Heart left ventricle (tissue), 16 donors: ENCODE measurements around the gene STK4. TPM values are rescaled to one million over a fixed set of nuclear protein-coding genes. Genes with fewer than 3 reads are reported as not detected.

Source experiments
- ATAC-seq, 4 donors: fragments of 200-7000 bp; cut with Tn5 transposase; one replicate each; pipeline ENCODE4 v1.9.1; 2020 to 2022; ENCODE audit warnings: moderate library complexity in 4 of 4, mild to moderate bottlenecking in 3 of 4, moderate number of reproducible peaks in 1 of 4
- DNase-seq, 5 donors: peaks; one replicate each; pipeline ENCODE4 v3.0.0-alpha.2; 2020
- H3K27ac ChIP-seq, 12 donors: fragments of 200-600 bp; sonication (generic) in 4 of 12; one replicate each; pipeline versions ENCODE4 v1.5.0 to v1.8.0; 2016 to 2022; ENCODE audit warnings: mild to moderate bottlenecking in 2 of 12
- H3K27me3 ChIP-seq, 9 donors: fragments of 200-600 bp; sonication (generic) in 2 of 9; one replicate each; pipeline versions ENCODE4 v1.5.1 to v1.8.0; 2016 to 2022; ENCODE audit warnings: mild to moderate bottlenecking in 3 of 9
- H3K36me3 ChIP-seq, 9 donors: fragments of 200-600 bp; sonication (generic) in 2 of 9; one replicate each; pipeline versions ENCODE4 v1.5.0 to v1.8.0; 2018 to 2022; ENCODE audit warnings: mild to moderate bottlenecking in 2 of 9
- H3K4me1 ChIP-seq, 12 donors: fragments of 200-600 bp; sonication (generic) in 4 of 12; one replicate each; pipeline versions ENCODE4 v1.5.0 to v1.8.0; 2016 to 2022; ENCODE audit warnings: mild to moderate bottlenecking in 3 of 12
- H3K4me3 ChIP-seq, 12 donors: fragments of 200-600 bp; sonication (generic) in 4 of 12; one replicate each; pipeline versions ENCODE4 v1.5.0 to v1.8.0; 2017 to 2022; ENCODE audit warnings: mild to moderate bottlenecking in 9 of 12, moderate library complexity in 4 of 12
- H3K9me3 ChIP-seq, 12 donors: fragments of 200-600 bp; sonication (generic) in 4 of 12; one replicate each; pipeline versions ENCODE4 v1.5.0 to v1.8.0; 2016 to 2022; ENCODE audit warnings: mild to moderate bottlenecking in 1 of 12
- POLR2A ChIP-seq, 2 donors: fragments of 450-650 bp; IDR thresholded peaks; one replicate each; pipeline ENCODE4 v1.6.1; 2017; ENCODE audit warnings: antibody characterized with exemption in 2 of 2, mild to moderate bottlenecking in 2 of 2, moderate library complexity in 2 of 2
- WGBS, 4 donors: extraction: QIAGEN DNeasy Blood & Tissue Kit in 2 of 4; methylation state at CpG; one replicate each; pipeline versions ENCODE4 v1.1.5 to v1.1.7; 2013 to 2018; 5-methylcytosine and 5-hydroxymethylcytosine counted together
- intact Hi-C, 10 donors: fragments of 100-400 bp; cut with DNase I; formaldehyde crosslinking; loops; one replicate each; pipeline versions ENCODE4 v1.11.1 to v1.14.2; 2022
- polyA plus RNA-seq, 2 donors: library from polyadenylated mRNA; stranded (reverse); fragments of 200-250 nt; gene quantifications; one replicate each; pipeline ENCODE4 v1.2.3, GENCODE V29; 2013
- total RNA-seq, 9 donors: library from RNA; depleted of rRNA in 2 of 9; stranded (reverse); fragments of >200 nt in 2 of 9; fragmentation: NEBNext Ultra II Directional in 3 of 9; extraction: Animal tissue kit (Norgen Biotek cat#: 25700) in 3 of 9; gene quantifications; one replicate each; pipeline versions ENCODE4 v1.1.0 to v1.2.4, GENCODE V29; 2016 to 2023
- TF ChIP-seq, protein P1 (sequence below), 12 donors: fragments of 200-600 bp; sonication (generic) in 4 of 12; IDR thresholded peaks; one replicate each; pipeline versions ENCODE4 v1.5.0 to v1.8.0; 2018 to 2022; ENCODE audit warnings: antibody characterized with exemption in 12 of 12, mild to moderate bottlenecking in 5 of 12
- donor health status: ischemic (EF 13 %, LVEDD 7.1; RV severe dilation, severe dysfunction).
- donor health status: healthy with polysubstance abuse.
- donor health status: DM: no; HTN: yes; CAD: no.
- donor health status: DM: no; HTN: no; CAD: no.
- donor health status: ischemic (EF 25% LVEDD 6.9; RV normal size, moderate dysfunction).
- donor health status: ischemic (EF 25% LVEDD 5.7; RV mildly dilated, moderate dysfunction).
- donor health status: healthy.
- donor health status: DM: yes; HTN: yes; CAD: no.
- donor health status: ischemic (EF 35%, LVEDD 5.7; RV mildly dilated, moderate dysfunction).
- donor health status: nonischemic (EF 11% LVEDD 7.7; RV severe dilation, severe dysfunction).
- donor health status: DM: yes; HTN: yes; CAD: no.
- donor health status: PGD.
- donor health status: ischemic (EF 29% LVEDD 5.4; RV normal size, mild dysfunction).
- donor health status: nonischemic (EF 23%, LVEDD 6.1; RV moderate dilation, normal function).

The STK4 gene
- total and polyA plus RNA-seq, 11 donors: 3.2 to 25.3 (median 9.3) TPM

- TF ChIP-seq POLR2A (IDR thresholded peaks at IDR 0.05): no peak
- TF ChIP-seq, protein P1, sequence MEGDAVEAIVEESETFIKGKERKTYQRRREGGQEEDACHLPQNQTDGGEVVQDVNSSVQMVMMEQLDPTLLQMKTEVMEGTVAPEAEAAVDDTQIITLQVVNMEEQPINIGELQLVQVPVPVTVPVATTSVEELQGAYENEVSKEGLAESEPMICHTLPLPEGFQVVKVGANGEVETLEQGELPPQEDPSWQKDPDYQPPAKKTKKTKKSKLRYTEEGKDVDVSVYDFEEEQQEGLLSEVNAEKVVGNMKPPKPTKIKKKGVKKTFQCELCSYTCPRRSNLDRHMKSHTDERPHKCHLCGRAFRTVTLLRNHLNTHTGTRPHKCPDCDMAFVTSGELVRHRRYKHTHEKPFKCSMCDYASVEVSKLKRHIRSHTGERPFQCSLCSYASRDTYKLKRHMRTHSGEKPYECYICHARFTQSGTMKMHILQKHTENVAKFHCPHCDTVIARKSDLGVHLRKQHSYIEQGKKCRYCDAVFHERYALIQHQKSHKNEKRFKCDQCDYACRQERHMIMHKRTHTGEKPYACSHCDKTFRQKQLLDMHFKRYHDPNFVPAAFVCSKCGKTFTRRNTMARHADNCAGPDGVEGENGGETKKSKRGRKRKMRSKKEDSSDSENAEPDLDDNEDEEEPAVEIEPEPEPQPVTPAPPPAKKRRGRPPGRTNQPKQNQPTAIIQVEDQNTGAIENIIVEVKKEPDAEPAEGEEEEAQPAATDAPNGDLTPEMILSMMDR (IDR thresholded peaks at IDR 0.05): peak; percentile 76 to 91 (median 83)
- H3K4me1 ChIP-seq: peaks cover 0 to 34% (median 0%) of the 10 kb centered on the region in 12 donors
- peaks cover 0 to 18% (median 0%) of the 10 kb centered on the region in 9 donors for H3K36me3 ChIP-seq
- DNase-seq: peak in 1 of 5 donors; percentile 19
- intact Hi-C loops: loop anchor here in 9 of 10 donors (1.0 to 10.0 kb wide), 9 partner anchors 51 to 251 kb away; no protein-coding TSS in a partner anchor
- 27 to 39% (median 36%) methylated on average over 5 of the region's 5 CpGs for WGBS, 4 donors
- H3K27me3 ChIP-seq: no peaks in the 10 kb centered on the region
- no peak overlapping the region for H3K27ac ChIP-seq
- peak in 3 of 4 donors; percentile 64 to 83 (median 66) for ATAC-seq
- no peak overlapping the region for H3K4me3 ChIP-seq
- peaks cover 0 to 7% (median 0%) of the 10 kb centered on the region in 12 donors for H3K9me3 ChIP-seq
Measured at GRCh38 chr20:45044084-45044573, 77.8 kb downstream of the STK4 start.

DNA sequence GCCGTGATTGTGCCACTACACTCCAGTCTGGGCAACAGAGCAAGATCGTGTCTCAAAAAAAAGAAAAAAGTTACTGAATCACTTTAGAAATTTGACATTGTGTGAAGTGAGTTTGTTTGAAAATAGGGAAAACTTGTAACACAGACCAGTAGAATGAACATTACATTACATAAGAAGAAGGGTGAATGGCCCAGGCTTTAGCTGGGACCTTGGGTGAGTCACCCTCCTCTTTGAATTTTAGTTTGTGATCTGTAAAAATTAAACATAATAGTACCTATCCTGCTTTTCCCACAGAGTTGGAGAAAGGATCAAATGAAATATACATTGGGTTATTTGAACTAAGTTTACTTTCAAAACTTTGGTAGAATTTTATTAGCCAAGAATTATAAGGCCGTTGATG is 78.3 kb downstream of the STK4 start:
- DNase-seq (no peak), ATAC-seq (no peak)
- intact Hi-C loops: loop anchor here in 9 of 10 donors (1.0 to 10.0 kb wide), 9 partner anchors 50 to 250 kb away; no protein-coding TSS in a partner anchor
- no peak overlapping the region for H3K27ac ChIP-seq
- peaks cover 0 to 34% (median 4%) of the 10 kb centered on the region in 12 donors for H3K4me1 ChIP-seq
- no peaks in the 10 kb centered on the region for H3K27me3 ChIP-seq
- TF ChIP-seq POLR2A (IDR thresholded peaks at IDR 0.05): no peak
- TF ChIP-seq, protein P1 (IDR thresholded peaks at IDR 0.05): no peak
- no peak overlapping the region for H3K4me3 ChIP-seq
- peaks cover 0 to 7% (median 0%) of the 10 kb centered on the region in 12 donors for H3K9me3 ChIP-seq
- WGBS, 4 donors: 91 to 100% (median 95%) methylated on average over 3 of the region's 3 CpGs
- peaks cover 0 to 18% (median 0%) of the 10 kb centered on the region in 9 donors for H3K36me3 ChIP-seq

DNA sequence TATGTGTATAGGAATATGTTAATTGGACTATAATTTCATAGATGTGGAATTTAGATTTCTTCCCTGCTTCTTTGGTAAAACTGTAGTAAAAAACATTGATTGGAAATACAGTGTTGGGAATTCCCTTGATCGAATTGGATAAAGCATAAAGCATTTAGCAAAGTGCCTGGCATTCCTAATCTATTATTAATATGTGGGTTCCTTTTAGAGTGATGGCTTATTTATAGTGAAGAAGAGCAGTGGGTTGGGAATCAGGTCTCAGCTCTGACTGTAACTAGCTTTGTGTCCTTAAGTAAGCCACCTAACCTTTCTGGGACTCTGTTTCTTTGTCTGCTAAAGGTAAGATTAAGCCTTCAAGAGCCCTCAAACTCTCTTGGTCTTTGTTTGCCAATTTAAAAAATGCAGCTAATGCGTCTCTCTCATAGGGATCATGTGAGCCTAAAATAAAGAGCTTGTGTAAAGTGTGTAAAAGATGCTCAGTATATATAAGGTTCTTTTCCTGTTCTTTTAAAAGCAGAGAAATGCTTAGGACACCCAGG is 81.3 kb downstream of the STK4 start:
- Histone ChIP-seq H3K4me1 (peaks cover 0 to 40% (median 18%) of the 10 kb centered on the region in 12 donors), H3K36me3 (peaks cover 0 to 18% (median 0%) of the 10 kb centered on the region in 9 donors), H3K9me3 (no peaks in the 10 kb centered on the region), H3K4me3 (no peak overlapping the region), H3K27me3 (no peaks in the 10 kb centered on the region), H3K27ac (no peak overlapping the region)
- no peak for TF ChIP-seq POLR2A (IDR thresholded peaks at IDR 0.05)
- TF ChIP-seq, protein P1 (IDR thresholded peaks at IDR 0.05): no peak
- ATAC-seq (no peak), DNase-seq (no peak)
- intact Hi-C loops: loop anchor here in 3 of 10 donors (10.0 kb wide), 2 partner anchors 237 to 247 kb away; no protein-coding TSS in a partner anchor
- 81 to 91% (median 86%) methylated on average over 2 of the region's 2 CpGs for WGBS, 4 donors

DNA sequence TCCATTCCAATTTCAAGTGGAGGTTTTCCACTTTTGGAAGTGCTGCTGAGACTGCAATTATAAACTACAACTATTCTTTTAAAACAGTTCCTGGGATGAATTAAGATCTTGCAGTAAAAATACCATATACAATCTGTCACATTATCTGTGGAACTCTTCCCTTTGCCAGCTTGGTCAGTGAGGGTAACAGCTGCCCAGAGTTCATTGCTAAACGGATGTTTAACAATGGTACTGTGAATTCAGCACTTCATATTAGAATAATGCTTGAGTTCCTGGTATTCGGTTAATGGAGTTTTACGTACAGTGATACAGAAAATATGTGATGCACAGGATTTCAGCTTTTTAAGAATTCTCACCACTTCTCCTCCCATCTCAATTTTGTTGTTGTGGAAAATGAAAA is 83.1 kb downstream of the STK4 start:
- TF ChIP-seq, protein P1 (IDR thresholded peaks at IDR 0.05): no peak
- no peak for TF ChIP-seq POLR2A (IDR thresholded peaks at IDR 0.05)
- Histone ChIP-seq H3K36me3 (peaks cover 0 to 26% (median 0%) of the 10 kb centered on the region in 9 donors), H3K4me1 (peaks cover 0 to 56% (median 29%) of the 10 kb centered on the region in 12 donors), H3K4me3 (no peak overlapping the region), H3K9me3 (no peaks in the 10 kb centered on the region), H3K27ac (no peak overlapping the region), H3K27me3 (no peaks in the 10 kb centered on the region)
- intact Hi-C loops: loop anchor here in 3 of 10 donors (10.0 kb wide), 2 partner anchors 235 to 245 kb away; no protein-coding TSS in a partner anchor
- ATAC-seq (no peak), DNase-seq (no peak)
- 50 to 64% (median 61%) methylated on average over 3 of the region's 3 CpGs for WGBS, 4 donors
